PC-9 (cell line): Measurements from ENCODE around the gene DLG2.

Source experiments
- EZH2 ChIP-seq: fragments of 200-600 bp; sonication (generic); IDR thresholded peaks from 2 replicates; pipeline ENCODE4 v1.8.0; 2017; ENCODE audit warnings: antibody characterized with exemption, low read depth
- TF ChIP-seq, protein P1 (sequence below): fragments of 200-600 bp; sonication (generic); conservative IDR thresholded peaks from 2 replicates; pipeline ENCODE4 v1.6.1; 2017; ENCODE audit warnings: mixed run types, antibody characterized with exemption, mild to moderate bottlenecking, moderate library complexity

DNA sequence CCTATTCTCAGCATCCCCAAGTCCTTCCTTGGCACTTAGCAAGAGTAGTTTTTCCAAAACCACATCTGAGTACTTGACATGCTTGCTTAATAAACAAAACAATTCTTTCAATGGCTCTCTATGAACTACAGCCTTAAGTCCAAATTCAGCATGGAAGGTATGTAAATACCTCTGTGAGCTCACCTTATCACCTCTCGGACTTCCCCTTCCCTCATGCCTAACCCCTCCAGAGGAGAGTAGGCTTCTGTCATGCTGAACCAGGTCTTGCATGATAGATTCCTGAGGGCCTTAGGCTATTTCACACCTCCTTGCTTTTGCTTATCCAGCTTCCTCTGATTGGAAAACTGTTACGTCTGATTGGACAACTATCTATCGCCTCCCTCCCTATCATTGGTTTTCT lies 2028.1 kb downstream of the DLG2 start:
- TF ChIP-seq, protein P1, sequence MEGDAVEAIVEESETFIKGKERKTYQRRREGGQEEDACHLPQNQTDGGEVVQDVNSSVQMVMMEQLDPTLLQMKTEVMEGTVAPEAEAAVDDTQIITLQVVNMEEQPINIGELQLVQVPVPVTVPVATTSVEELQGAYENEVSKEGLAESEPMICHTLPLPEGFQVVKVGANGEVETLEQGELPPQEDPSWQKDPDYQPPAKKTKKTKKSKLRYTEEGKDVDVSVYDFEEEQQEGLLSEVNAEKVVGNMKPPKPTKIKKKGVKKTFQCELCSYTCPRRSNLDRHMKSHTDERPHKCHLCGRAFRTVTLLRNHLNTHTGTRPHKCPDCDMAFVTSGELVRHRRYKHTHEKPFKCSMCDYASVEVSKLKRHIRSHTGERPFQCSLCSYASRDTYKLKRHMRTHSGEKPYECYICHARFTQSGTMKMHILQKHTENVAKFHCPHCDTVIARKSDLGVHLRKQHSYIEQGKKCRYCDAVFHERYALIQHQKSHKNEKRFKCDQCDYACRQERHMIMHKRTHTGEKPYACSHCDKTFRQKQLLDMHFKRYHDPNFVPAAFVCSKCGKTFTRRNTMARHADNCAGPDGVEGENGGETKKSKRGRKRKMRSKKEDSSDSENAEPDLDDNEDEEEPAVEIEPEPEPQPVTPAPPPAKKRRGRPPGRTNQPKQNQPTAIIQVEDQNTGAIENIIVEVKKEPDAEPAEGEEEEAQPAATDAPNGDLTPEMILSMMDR: no peak
- no peak for TF ChIP-seq EZH2
